GM04503 (cell line): ENCODE measurements around the gene OXTR.

Experiments used
- DNase-seq: peaks from one replicate; pipeline ENCODE4 v3.0.0-alpha.2; 2012; ENCODE audit warnings: low read depth

Gene OXTR

GRCh38 chr3:8767667-8768363, 1.6 kb downstream of the OXTR start:
- no peak for DNase-seq

- no peak for DNase-seq
Measured at GRCh38 chr3:8767256-8767666, 2.2 kb downstream of the OXTR start.

GRCh38 chr3:8766148-8766547, 3.3 kb downstream of the OXTR start:
- no peak for DNase-seq

GRCh38 chr3:8765528-8765927, 3.9 kb downstream of the OXTR start:
- DNase-seq: no peak

- DNase-seq: no peak
Measured at GRCh38 chr3:8764528-8764927, 4.9 kb downstream of the OXTR start.

- no peak for DNase-seq
Measured at GRCh38 chr3:8762607-8763377, 6.6 kb downstream of the OXTR start.

GRCh38 chr3:8761866-8762265, 7.5 kb downstream of the OXTR start:
- no peak for DNase-seq

GRCh38 chr3:8760506-8760905, 8.9 kb downstream of the OXTR start:
- no peak for DNase-seq

- DNase-seq: no peak
Measured at GRCh38 chr3:8760091-8760490, 9.3 kb downstream of the OXTR start.

GRCh38 chr3:8759038-8759707, 10.2 kb downstream of the OXTR start:
- no peak for DNase-seq

GRCh38 chr3:8757551-8758518, 11.6 kb downstream of the OXTR start:
- DNase-seq: peak; percentile 73

- DNase-seq: no peak
Measured at GRCh38 chr3:8756671-8757070, 12.7 kb downstream of the OXTR start.

GRCh38 chr3:8755564-8756237, 13.7 kb downstream of the OXTR start:
- DNase-seq: no peak

- DNase-seq: no peak
Measured at GRCh38 chr3:8755097-8755496, 14.3 kb downstream of the OXTR start.

- no peak for DNase-seq
Measured at GRCh38 chr3:8752832-8753231, 16.6 kb downstream of the OXTR start.

GRCh38 chr3:8749316-8749715, 20.1 kb downstream of the OXTR start:
- DNase-seq: no peak

- DNase-seq: no peak
Measured at GRCh38 chr3:8746780-8747345, 22.6 kb downstream of the OXTR start.

GRCh38 chr3:8745619-8746370, 23.6 kb downstream of the OXTR start:
- DNase-seq: no peak

- DNase-seq: no peak
Measured at GRCh38 chr3:8743911-8744310, 25.5 kb downstream of the OXTR start.

GRCh38 chr3:8743021-8743601, 26.3 kb downstream of the OXTR start:
- peak; percentile 58 for DNase-seq
